ENCODE results near the gene ZFR2. TPM values are rescaled to one million over a fixed set of nuclear protein-coding genes. Genes with fewer than 3 reads are reported as not detected.

The ZFR2 gene
- polyA plus RNA-seq, 3 donors = 1.9 to 3.4 (median 2.2) TPM

Other genes starting within 250 kb of the ZFR2 start
- 10 to 100 TPM; 27.4 to 30.2 (median 30.0) TPM for gene CACTIN, start 242.2 kb downstream of the ZFR2 start, polyA plus RNA-seq (ENCODE audit: insufficient read length in 3 of 3)
- gene PIP5K1C, start 168.6 kb downstream of the ZFR2 start, polyA plus RNA-seq (ENCODE audit: insufficient read length in 3 of 3) = 10 to 100 TPM; 29.0 to 32.7 (median 31.2) TPM
- 10 to 100 TPM; 12.1 to 14.5 (median 12.7) TPM for gene TJP3, start 160.7 kb downstream of the ZFR2 start, polyA plus RNA-seq (ENCODE audit: insufficient read length in 3 of 3)
- 10 to 100 TPM; 19.9 to 23.9 (median 20.4) TPM for gene APBA3, start 107.3 kb downstream of the ZFR2 start, polyA plus RNA-seq (ENCODE audit: insufficient read length in 3 of 3)
- gene MRPL54, start 106.4 kb downstream of the ZFR2 start, polyA plus RNA-seq (ENCODE audit: insufficient read length in 3 of 3) = 10 to 100 TPM; 37.8 to 48.6 (median 39.3) TPM
- gene RAX2, start 96.8 kb downstream of the ZFR2 start, polyA plus RNA-seq (ENCODE audit: insufficient read length in 3 of 3) = not detected
- 1 to 10 TPM; 1.6 to 2.4 (median 2.0) TPM for gene MATK, start 82.7 kb downstream of the ZFR2 start, polyA plus RNA-seq (ENCODE audit: insufficient read length in 3 of 3)
- under 1 TPM; 0.15 to 0.70 (median 0.44) TPM for gene ATCAY, start 11.6 kb upstream of the ZFR2 start, polyA plus RNA-seq (ENCODE audit: insufficient read length in 3 of 3)
- under 1 TPM in 2 of 3 donors, not detected in 1; 0.13 to 0.40 TPM for gene NMRK2, start 64.0 kb upstream of the ZFR2 start, polyA plus RNA-seq (ENCODE audit: insufficient read length in 3 of 3)
- 10 to 100 TPM; 45.2 to 50.0 (median 49.5) TPM for gene DAPK3, start 102.1 kb upstream of the ZFR2 start, polyA plus RNA-seq (ENCODE audit: insufficient read length in 3 of 3)
- gene EEF2, start 116.4 kb upstream of the ZFR2 start, polyA plus RNA-seq (ENCODE audit: insufficient read length in 3 of 3) = 1,000 to 10,000 TPM; 1,590 to 1,901 (median 1,709) TPM
- gene PIAS4, start 138.7 kb upstream of the ZFR2 start, polyA plus RNA-seq (ENCODE audit: insufficient read length in 3 of 3) = 10 to 100 TPM; 32.4 to 42.4 (median 36.2) TPM
- gene ZBTB7A, start 197.9 kb upstream of the ZFR2 start, polyA plus RNA-seq (ENCODE audit: insufficient read length in 3 of 3) = 10 to 100 TPM; 11.3 to 12.4 (median 11.9) TPM

Data from renal pelvis (tissue), 3 donors.